GM11168 (cell line): ENCODE data around the gene DAZAP2.
"Not testable (repeated sequence)": the region's sequence is repeated elsewhere in the genome, so short reads cannot be mapped to it uniquely, and the experiment has no call there.

Experiments
- in situ Hi-C: fragments of 300-500 bp; cut with MboI; formaldehyde crosslinking; loops from one replicate; pipeline ENCODE4 v1.12.0; 2022; ENCODE audit warnings: low sequenced_read_pairs; ENCODE audit not compliant: unreplicated experiment

Gene DAZAP2

GRCh38 chr12:51245476-51246253 lies 7.0 kb downstream of the DAZAP2 start:
- in situ Hi-C loops, result no loop called here

- in situ Hi-C loops, result no loop called here
Observed at GRCh38 chr12:51246254-51246853, 7.7 kb downstream of the DAZAP2 start.

- in situ Hi-C loops, result no loop called here
Observed at GRCh38 chr12:51247523-51248206, 9.0 kb downstream of the DAZAP2 start.

- in situ Hi-C loops, result no loop called here
Observed at GRCh38 chr12:51253276-51253675, 14.7 kb downstream of the DAZAP2 start.

GRCh38 chr12:51254536-51254935 lies 15.9 kb downstream of the DAZAP2 start:
- in situ Hi-C loops, result no loop called here

- in situ Hi-C loops, result not testable (repeated sequence)
Observed at GRCh38 chr12:51259600-51259999, 21.0 kb downstream of the DAZAP2 start.

GRCh38 chr12:51262758-51263177 lies 24.1 kb downstream of the DAZAP2 start:
- in situ Hi-C loops, result no loop called here

- in situ Hi-C loops, result no loop called here
Observed at GRCh38 chr12:51263341-51263740, 24.7 kb downstream of the DAZAP2 start.

- in situ Hi-C loops, result no loop called here
Observed at GRCh38 chr12:51264297-51264696, 25.7 kb downstream of the DAZAP2 start.

GRCh38 chr12:51265024-51265423 lies 26.4 kb downstream of the DAZAP2 start:
- in situ Hi-C loops, result no loop called here

- in situ Hi-C loops, result no loop called here
Observed at GRCh38 chr12:51269174-51270066, 30.8 kb downstream of the DAZAP2 start.

- in situ Hi-C loops, result no loop called here
Observed at GRCh38 chr12:51270067-51270950, 31.7 kb downstream of the DAZAP2 start, which contains the start of gene SMAGP. SMAGP (minus strand) TSS chr12:51270415; CDS start chr12:51269278, 1,137 bp downstream.

GRCh38 chr12:51270951-51271518 lies 32.4 kb downstream of the DAZAP2 start:
- in situ Hi-C loops, result no loop called here

- in situ Hi-C loops, result not testable (repeated sequence)
Observed at GRCh38 chr12:51272810-51273209, 34.2 kb downstream of the DAZAP2 start.

GRCh38 chr12:51275088-51275487 lies 36.5 kb downstream of the DAZAP2 start:
- in situ Hi-C loops, result loop anchor here (5.0 kb wide), 1 partner anchor 57 kb away; no protein-coding TSS in a partner anchor

- in situ Hi-C loops, result no loop called here
Observed at GRCh38 chr12:51281202-51281924, 42.7 kb downstream of the DAZAP2 start.

- in situ Hi-C loops, result no loop called here
Observed at GRCh38 chr12:51285843-51286242, 47.2 kb downstream of the DAZAP2 start.
